ENCODE data around the gene COL6A1. TPM values are rescaled to one million over a fixed set of nuclear protein-coding genes. Genes with fewer than 3 reads are reported as not detected.
A peak's percentile ranks its signal among the peaks of the same experiment; 100 is the strongest.

Gene COL6A1
- total and polyA plus RNA-seq, 10 donors, result 76.5 to 190 (median 129) TPM

- DNase-seq, result peak; percentile 75
- 83 to 92% (median 87%) methylated on average over 24 to 37 of the region's 37 CpGs for WGBS, 5 donors
- Histone ChIP-seq H3K4me1 (peaks cover 0 to 30% (median 19%) of the 10 kb centered on the region in 6 donors), H3K4me3 (no peak overlapping the region), H3K36me3 (peaks cover 0 to 54% (median 6%) of the 10 kb centered on the region in 6 donors), H3K27me3 (replicated peaks in 1 of 7) (peaks cover 0 to 28% (median 9%) of the 10 kb centered on the region in 7 donors), H3K9me3 (no peaks in the 10 kb centered on the region), H3K27ac (peak overlapping the region in 2 of 8 donors; percentile 8 to 24)
- intact Hi-C loops (cut with DNase I; ENCODE audit: low total_unique reads), result no loop called here
- TF ChIP-seq POLR2AphosphoS5 (IDR thresholded peaks at IDR 0.05) (no peak), POLR2A (IDR thresholded peaks at IDR 0.05) (no peak), CTCF (IDR thresholded peaks at IDR 0.05 in 8 of 11, conservative IDR thresholded peaks at IDR 0.05 in 3 of 11) (no peak)
Observed at GRCh38 chr21:45985471-45986315, 4.1 kb downstream of the COL6A1 start.

DNA sequence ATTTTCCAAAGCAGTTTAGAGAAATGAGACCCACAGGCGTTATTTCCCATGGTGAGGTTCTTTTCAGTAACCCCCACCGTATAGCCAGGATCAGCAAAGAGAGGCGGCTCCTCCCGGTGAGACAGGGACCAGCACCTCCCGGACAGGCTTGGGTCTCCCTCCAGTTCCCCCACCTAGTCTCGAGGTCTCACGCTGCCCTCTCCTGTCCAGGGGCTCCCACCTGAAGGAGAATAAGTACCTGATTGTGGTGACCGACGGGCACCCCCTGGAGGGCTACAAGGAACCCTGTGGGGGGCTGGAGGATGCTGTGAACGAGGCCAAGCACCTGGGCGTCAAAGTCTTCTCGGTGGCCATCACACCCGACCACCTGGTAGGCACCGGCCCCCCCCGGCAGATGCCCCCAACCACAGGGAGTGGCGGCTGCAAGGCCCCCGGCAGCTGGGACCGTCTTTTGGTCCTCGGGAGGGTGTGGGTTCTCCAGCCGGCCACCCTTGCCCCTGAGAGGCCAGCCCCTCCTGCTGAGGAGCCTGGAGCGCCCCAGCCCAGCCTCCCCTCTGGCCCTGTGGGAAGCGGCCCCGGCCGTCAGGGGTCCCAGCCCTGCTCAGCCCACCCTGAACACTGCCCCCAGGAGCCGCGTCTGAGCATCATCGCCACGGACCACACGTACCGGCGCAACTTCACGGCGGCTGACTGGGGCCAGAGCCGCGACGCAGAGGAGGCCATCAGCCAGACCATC is 4.9 kb downstream of the COL6A1 start:
- 87 to 94% (median 91%) methylated on average over 17 to 36 of the region's 36 CpGs for WGBS, 5 donors
- no peak overlapping the region for H3K4me3 ChIP-seq
- H3K27ac ChIP-seq, result no peak overlapping the region
- intact Hi-C loops (cut with DNase I; ENCODE audit: low total_unique reads), result no loop called here
- peaks cover 0 to 61% (median 7%) of the 10 kb centered on the region in 6 donors for H3K36me3 ChIP-seq
- TF ChIP-seq CTCF (IDR thresholded peaks at IDR 0.05 in 8 of 11, conservative IDR thresholded peaks at IDR 0.05 in 3 of 11), result no peak
- TF ChIP-seq POLR2A (IDR thresholded peaks at IDR 0.05), result no peak
- no peak for TF ChIP-seq POLR2AphosphoS5 (IDR thresholded peaks at IDR 0.05)
- peak; percentile 65 for DNase-seq
- no peaks in the 10 kb centered on the region for H3K9me3 ChIP-seq
- H3K27me3 ChIP-seq (replicated peaks in 1 of 7), result peaks cover 0 to 23% (median 9%) of the 10 kb centered on the region in 7 donors
- peaks cover 0 to 24% (median 13%) of the 10 kb centered on the region in 6 donors for H3K4me1 ChIP-seq

DNA sequence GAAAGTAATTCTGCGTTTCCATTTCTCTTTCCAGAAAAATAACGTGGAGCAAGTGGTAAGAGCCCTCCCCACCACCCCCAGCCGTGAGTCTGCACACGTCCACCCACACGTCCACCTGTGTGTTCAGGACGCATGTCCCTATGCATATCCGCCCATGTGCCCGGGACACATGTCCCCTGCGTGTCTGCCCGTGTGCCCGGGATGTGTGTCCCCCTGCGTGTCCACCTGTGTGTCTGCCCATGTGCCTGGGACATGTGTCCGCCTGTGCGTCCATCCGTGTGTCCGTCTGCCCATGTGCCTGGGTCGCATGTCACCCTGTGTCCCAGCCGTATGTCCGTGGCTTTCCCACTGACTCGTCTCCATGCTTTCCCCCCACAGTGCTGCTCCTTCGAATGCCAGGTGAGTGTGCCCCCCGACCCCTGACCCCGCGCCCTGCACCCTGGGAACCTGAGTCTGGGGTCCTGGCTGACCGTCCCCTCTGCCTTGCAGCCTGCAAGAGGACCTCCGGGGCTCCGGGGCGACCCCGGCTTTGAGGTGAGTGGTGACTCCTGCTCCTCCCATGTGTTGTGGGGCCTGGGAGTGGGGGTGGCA is 5.6 kb downstream of the COL6A1 start:
- peak; percentile 73 for DNase-seq
- Histone ChIP-seq H3K4me3 (no peak overlapping the region), H3K4me1 (peaks cover 0 to 18% (median 6%) of the 10 kb centered on the region in 6 donors), H3K9me3 (no peaks in the 10 kb centered on the region), H3K36me3 (peaks cover 0 to 68% (median 7%) of the 10 kb centered on the region in 6 donors), H3K27me3 (replicated peaks in 1 of 7) (peaks cover 0 to 16% (median 5%) of the 10 kb centered on the region in 7 donors), H3K27ac (no peak overlapping the region)
- intact Hi-C loops (cut with DNase I; ENCODE audit: low total_unique reads), result no loop called here
- TF ChIP-seq POLR2A (IDR thresholded peaks at IDR 0.05) (no peak), POLR2AphosphoS5 (IDR thresholded peaks at IDR 0.05) (no peak), CTCF (IDR thresholded peaks at IDR 0.05 in 8 of 11, conservative IDR thresholded peaks at IDR 0.05 in 3 of 11) (no peak)
- WGBS, 5 donors, result 84 to 96% (median 94%) methylated on average over 19 to 29 of the region's 29 CpGs

All from spleen (tissue), 11 donors.